HUES48 (cell line): ENCODE data around the gene TMUB2.
"Not testable (repeated sequence)": the region's sequence is repeated elsewhere in the genome, so short reads cannot be mapped to it uniquely, and the experiment has no call there.

ENCODE experiments used
- H3K27ac ChIP-seq: one replicate; pipeline ENCODE4 v1.7.0; 2013; ENCODE audit warnings: low read depth, low read length, inconsistent platforms
- H3K27me3 ChIP-seq: 2 replicates; pipeline ENCODE4 v1.6.1; 2013; ENCODE audit warnings: mild to moderate bottlenecking, low read length; ENCODE audit not compliant: control insufficient read depth, insufficient read depth
- H3K36me3 ChIP-seq: 2 replicates; pipeline ENCODE4 v1.6.1; 2013; ENCODE audit warnings: low read length; ENCODE audit not compliant: control insufficient read depth, insufficient read depth
- H3K4me1 ChIP-seq: 2 replicates; pipeline ENCODE4 v1.6.1; 2013; ENCODE audit warnings: mild to moderate bottlenecking, low read length; ENCODE audit not compliant: control insufficient read depth, insufficient read depth
- H3K4me3 ChIP-seq: 2 replicates; pipeline ENCODE4 v1.5.1; 2013; ENCODE audit warnings: mild to moderate bottlenecking, low read depth, low read length
- H3K9ac ChIP-seq: 2 replicates; pipeline ENCODE4 v1.6.1; 2013; ENCODE audit warnings: mild to moderate bottlenecking, low read depth, low read length, moderate library complexity
- H3K9me3 ChIP-seq: 2 replicates; pipeline ENCODE4 v1.6.1; 2013; ENCODE audit warnings: low read length; ENCODE audit not compliant: control insufficient read depth, insufficient read depth

TMUB2 gene

GRCh38 chr17:44221862-44222111 lies 35.0 kb downstream of the TMUB2 start:
- peak overlapping the region; percentile 95 for H3K27ac ChIP-seq
- H3K4me1 ChIP-seq: peaks cover 16% of the 10 kb centered on the region
- H3K4me3 ChIP-seq: peak overlapping the region; percentile 87
- no peaks in the 10 kb centered on the region for H3K9me3 ChIP-seq
- peaks cover 11% of the 10 kb centered on the region for H3K36me3 ChIP-seq
- H3K27me3 ChIP-seq: 0 out of 2 replicates have a peak, but pooled peaks cover 6% of the 10 kb centered on the region
- no peak overlapping the region for H3K9ac ChIP-seq

- peak overlapping the region; percentile 87 for H3K4me3 ChIP-seq
- H3K4me1 ChIP-seq: peaks cover 16% of the 10 kb centered on the region
- H3K36me3 ChIP-seq: peaks cover 6% of the 10 kb centered on the region; the same call in 1 of the 2 replicates
- 0 out of 2 replicates have a peak, but pooled peaks cover 6% of the 10 kb centered on the region for H3K27me3 ChIP-seq
- peak overlapping the region; percentile 95 for H3K27ac ChIP-seq
- H3K9me3 ChIP-seq: no peaks in the 10 kb centered on the region
- no peak overlapping the region for H3K9ac ChIP-seq
Observed at GRCh38 chr17:44222112-44222869, 35.5 kb downstream of the TMUB2 start.

- Histone ChIP-seq H3K4me1 (0 out of 2 replicates have a peak, but pooled peaks cover 8% of the 10 kb centered on the region), H3K36me3 (no peaks in the 10 kb centered on the region), H3K4me3 (no peak overlapping the region), H3K27ac (no peak overlapping the region), H3K9me3 (no peaks in the 10 kb centered on the region), H3K9ac (no peak overlapping the region), H3K27me3 (0 out of 2 replicates have a peak, but pooled peaks cover 6% of the 10 kb centered on the region)
Observed at GRCh38 chr17:44223541-44224071, 36.8 kb downstream of the TMUB2 start.

- Histone ChIP-seq H3K36me3 (no peaks in the 10 kb centered on the region), H3K4me3 (no peak overlapping the region), H3K27ac (no peak overlapping the region), H3K9me3 (no peaks in the 10 kb centered on the region), H3K27me3 (no peaks in the 10 kb centered on the region), H3K9ac (no peak overlapping the region), H3K4me1 (no peaks in the 10 kb centered on the region)
Observed at GRCh38 chr17:44229090-44229489, 42.3 kb downstream of the TMUB2 start.

GRCh38 chr17:44230140-44230539 lies 43.4 kb downstream of the TMUB2 start:
- Histone ChIP-seq H3K36me3 (no peaks in the 10 kb centered on the region), H3K27ac (no peak overlapping the region), H3K9me3 (no peaks in the 10 kb centered on the region), H3K4me1 (no peaks in the 10 kb centered on the region), H3K27me3 (no peaks in the 10 kb centered on the region), H3K9ac (no peak overlapping the region), H3K4me3 (no peak overlapping the region)

GRCh38 chr17:44232061-44232460 lies 45.3 kb downstream of the TMUB2 start:
- Histone ChIP-seq H3K27ac (no peak overlapping the region), H3K27me3 (no peaks in the 10 kb centered on the region), H3K36me3 (no peaks in the 10 kb centered on the region), H3K4me3 (no peak overlapping the region), H3K9ac (no peak overlapping the region), H3K9me3 (no peaks in the 10 kb centered on the region), H3K4me1 (no peaks in the 10 kb centered on the region)

- Histone ChIP-seq H3K9me3 (no peaks in the 10 kb centered on the region), H3K9ac (no peak overlapping the region), H3K4me1 (no peaks in the 10 kb centered on the region), H3K4me3 (no peak overlapping the region), H3K27ac (no peak overlapping the region), H3K36me3 (no peaks in the 10 kb centered on the region), H3K27me3 (no peaks in the 10 kb centered on the region)
Observed at GRCh38 chr17:44233582-44233981, 46.8 kb downstream of the TMUB2 start.

GRCh38 chr17:44235583-44235936 lies 48.8 kb downstream of the TMUB2 start:
- H3K27ac ChIP-seq: no peak overlapping the region
- no peaks in the 10 kb centered on the region for H3K36me3 ChIP-seq
- no peak overlapping the region for H3K9ac ChIP-seq
- no peak overlapping the region for H3K4me3 ChIP-seq
- H3K4me1 ChIP-seq: no peaks in the 10 kb centered on the region
- H3K9me3 ChIP-seq: no peaks in the 10 kb centered on the region
- no peaks in the 10 kb centered on the region for H3K27me3 ChIP-seq

- Histone ChIP-seq H3K9me3 (no peaks in the 10 kb centered on the region), H3K4me3 (no peak overlapping the region), H3K27ac (no peak overlapping the region)
Observed at GRCh38 chr17:44236444-44236991, 49.7 kb downstream of the TMUB2 start.

GRCh38 chr17:44237886-44238285 lies 51.1 kb downstream of the TMUB2 start:
- not testable (repeated sequence) for H3K36me3 ChIP-seq, H3K9ac ChIP-seq, H3K27me3 ChIP-seq, H3K27ac ChIP-seq, H3K4me3 ChIP-seq, H3K9me3 ChIP-seq, H3K4me1 ChIP-seq

More at GRCh38 chr17:44236444-44236991, 49.7 kb downstream of the TMUB2 start:
- Histone ChIP-seq H3K9ac (no peak overlapping the region), H3K4me1 (no peaks in the 10 kb centered on the region), H3K36me3 (no peaks in the 10 kb centered on the region), H3K27me3 (no peaks in the 10 kb centered on the region)

GRCh38 chr17:44241106-44241624 lies 54.4 kb downstream of the TMUB2 start:
- no peaks in the 10 kb centered on the region for H3K9me3 ChIP-seq
- H3K4me1 ChIP-seq: no peaks in the 10 kb centered on the region
- no peaks in the 10 kb centered on the region for H3K27me3 ChIP-seq
- H3K9ac ChIP-seq: no peak overlapping the region
- H3K36me3 ChIP-seq: no peaks in the 10 kb centered on the region
- no peak overlapping the region for H3K27ac ChIP-seq
- H3K4me3 ChIP-seq: no peak overlapping the region
